Endothelial cell of umbilical vein (primary cell): Measurements from ENCODE around the gene COL8A1. TPM values are rescaled to one million over a fixed set of nuclear protein-coding genes. Genes with fewer than 3 reads are reported as not detected.

Experiments
- BruUV-seq: library from RNA; stranded (reverse); fragments of 400-500 nt; replicated peaks from 2 replicates; lab custom pipeline; 2021; lab: Mats Ljungman, UMichigan
- CTCF ChIA-PET: fragments of 300-600, 350-600 bp; sonication (Branson Sonifier 250); formaldehyde crosslinking; loops from one replicate; lab custom pipeline; 2021; ENCODE audit warnings: antibody characterized with exemption, inconsistent platforms; lab: Charles Lee
- POLR2A ChIA-PET: fragments of 300-600, 350-600 bp; sonication (Branson Sonifier 250); formaldehyde crosslinking; loops from one replicate; lab custom pipeline; 2021; ENCODE audit warnings: antibody characterized with exemption, inconsistent platforms; lab: Charles Lee
- DNase-seq: peaks from one replicate; pipeline ENCODE4 v3.0.0-alpha.2; 2011; ENCODE audit warnings: low read depth, low spot score
- FAIRE-seq: peaks from 2 replicates; lab custom pipeline; 2011; peaks lifted over from hg19 to GRCh38; lab: Jason Lieb, UNC
- H2AFZ ChIP-seq: 2 replicates; pipeline ENCODE4 v1.6.0; 2012; ENCODE audit warnings: low read depth, low read length, control low read depth, inconsistent platforms
- H3K27ac ChIP-seq: 2 replicates; pipeline ENCODE4 v1.5.1; 2011; ENCODE audit warnings: low read depth, mild to moderate bottlenecking, control low read depth, low read length, moderate library complexity; ENCODE audit not compliant: insufficient read depth
- H3K27me3 ChIP-seq, 2 experiments: 2 replicates each; pipeline versions ENCODE4 v1.6.0 to v1.6.1; 2011; ENCODE audit warnings: low read length in 2 of 2, mixed read lengths in 1 of 2; ENCODE audit not compliant: control insufficient read depth in 2 of 2, insufficient read depth in 2 of 2
- H3K36me3 ChIP-seq, 2 experiments: 2 replicates in 1 of 2; 3 replicates in 1 of 2; pipeline ENCODE4 v1.5.1; 2011; ENCODE audit warnings: low read length in 2 of 2, mild to moderate bottlenecking in 1 of 2, moderate library complexity in 1 of 2; ENCODE audit not compliant: control insufficient read depth in 2 of 2, insufficient read depth in 2 of 2; ENCODE audit errors: extremely low read depth in 1 of 2
- H3K4me1 ChIP-seq: 3 replicates; pipeline ENCODE4 v1.5.1; 2011; ENCODE audit warnings: mild to moderate bottlenecking, low read length; ENCODE audit not compliant: control insufficient read depth, insufficient read depth; ENCODE audit errors: extremely low read depth
- H3K4me2 ChIP-seq: 2 replicates; pipeline ENCODE4 v1.6.1; 2011; ENCODE audit warnings: low read length, control low read depth, mixed read lengths; ENCODE audit not compliant: insufficient read depth
- H3K4me3 ChIP-seq, 3 experiments: fragments of 200-600 bp in 1 of 3; sonication (generic), shearing (Covaris generic) in 1 of 3; replicated peaks in 1 of 3; 2 replicates each; pipeline ENCODE4 v1.5.1; 2011 to 2016; ENCODE audit warnings: control low read depth in 3 of 3, low read length in 3 of 3, mild to moderate bottlenecking in 2 of 3, inconsistent platforms in 1 of 3, low read depth in 1 of 3, moderate library complexity in 1 of 3; ENCODE audit not compliant: insufficient read depth in 1 of 3
- H3K79me2 ChIP-seq: 2 replicates; pipeline ENCODE4 v1.6.0; 2012; ENCODE audit warnings: low read length, inconsistent platforms; ENCODE audit not compliant: control insufficient read depth, insufficient read depth
- H3K9ac ChIP-seq: replicated peaks from 2 replicates; pipeline ENCODE3; 2011; ENCODE audit warnings: low read length, control low read depth; ENCODE audit not compliant: insufficient read depth; ENCODE audit errors: extremely low read depth
- H3K9me1 ChIP-seq: replicated peaks from 3 replicates; pipeline ENCODE4 v1.6.0; 2011; ENCODE audit warnings: mild to moderate bottlenecking, low read length; ENCODE audit not compliant: control insufficient read depth, insufficient read depth; ENCODE audit errors: extremely low read depth
- H3K9me3 ChIP-seq: replicated peaks from 2 replicates; pipeline ENCODE4 v1.5.1; 2012; ENCODE audit warnings: low read length, inconsistent platforms; ENCODE audit not compliant: control insufficient read depth, insufficient read depth
- H4K20me1 ChIP-seq: replicated peaks from 2 replicates; pipeline ENCODE3; 2011; ENCODE audit warnings: mild to moderate bottlenecking, low read length; ENCODE audit not compliant: control insufficient read depth, insufficient read depth; ENCODE audit errors: extremely low read depth
- FOS ChIP-seq: IDR thresholded peaks from 2 replicates; pipeline ENCODE4 v1.6.1; 2011; ENCODE audit warnings: mild to moderate bottlenecking, low read length, moderate library complexity, borderline replicate concordance; ENCODE audit not compliant: insufficient read depth
- JUN ChIP-seq: IDR thresholded peaks from 2 replicates; pipeline ENCODE4 v1.6.1; 2011; ENCODE audit warnings: borderline replicate concordance, low read depth; ENCODE audit not compliant: insufficient read length, insufficient read depth
- POLR2AphosphoS5 ChIP-seq: IDR thresholded peaks from 2 replicates; pipeline ENCODE4 v1.6.1; 2012; ENCODE audit warnings: low read depth, mild to moderate bottlenecking, control low read depth, low read length, moderate library complexity; ENCODE audit not compliant: insufficient read depth
- dilution Hi-C: fragments of 300-500 bp; cut with MboI; formaldehyde crosslinking; loops from one replicate; pipeline ENCODE4 v1.15.0; 2019; ENCODE audit warnings: low sequenced_read_pairs; ENCODE audit not compliant: extremely low pct_ligation_motif_present
- intact Hi-C: fragments of 100-400 bp; cut with micrococcal nuclease; formaldehyde crosslinking; loops from one replicate; pipeline ENCODE4 v1.10.0; 2022
- polyA plus RNA-seq, 4 experiments: library from polyadenylated mRNA; depleted of rRNA in 3 of 4; stranded (reverse) in 3 of 4; unstranded in 1 of 4; fragments of >200 nt; gene quantifications; 2 replicates each; pipeline versions ENCODE4 v1.2.1 to v1.2.3, GENCODE V29; 2011 to 2012; ENCODE audit warnings: missing spikeins in 1 of 4
- total RNA-seq: library from RNA; stranded (reverse); gene quantifications from 2 replicates; pipeline ENCODE4 v1.2.3, GENCODE V29; 2021
- TF ChIP-seq, protein P1 (sequence below), 2 donors: IDR thresholded peaks; 1 replicate in 1 of 2; 2 replicates in 1 of 2; pipeline ENCODE4 v1.5.1; 2011; ENCODE audit warnings: low read length in 2 of 2, mild to moderate bottlenecking in 2 of 2, moderate library complexity in 2 of 2, control low read depth in 1 of 2, inconsistent platforms in 1 of 2, low read depth in 1 of 2; ENCODE audit not compliant: insufficient read depth in 1 of 2; ENCODE audit errors: extremely low read depth in 1 of 2

The COL8A1 gene
- total and polyA plus RNA-seq, 2 donors (not counting 3 experiments of a cell fraction or from before 2014, with no cell fraction given) = 358 to 634 TPM

DNA sequence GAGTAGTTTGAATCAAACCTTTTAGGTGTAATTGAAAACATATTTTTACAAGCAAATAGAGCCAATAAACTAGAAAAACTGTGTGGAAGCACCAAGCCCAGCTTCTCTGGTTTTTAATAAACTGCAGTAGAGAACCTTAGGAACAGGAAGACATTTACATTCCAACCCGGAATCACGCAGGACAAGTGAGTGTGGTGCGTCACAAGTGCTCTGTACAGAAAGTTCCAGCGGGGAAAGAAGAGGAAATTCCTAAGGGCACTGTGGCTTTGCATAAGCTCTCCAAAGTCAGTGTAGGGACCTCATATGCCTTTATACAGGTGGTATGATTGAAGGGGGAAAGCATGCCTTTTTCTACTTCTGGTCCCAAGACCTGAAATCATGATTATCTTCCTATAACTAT is 21.6 kb downstream of the COL8A1 start:
- Histone ChIP-seq H3K4me1 (peaks cover 34% of the 10 kb centered on the region), H2AFZ (no peak overlapping the region), H3K4me2 (peak overlapping the region; percentile 67), H4K20me1 (no peaks in the 10 kb centered on the region), H3K9ac (peak overlapping the region; percentile 84), H3K4me3 (peak overlapping the region in 1 of 3 experiments; percentile 25), H3K27ac (peak overlapping the region; percentile 98), H3K9me3 (no peaks in the 10 kb centered on the region), H3K36me3 (peaks cover 4 to 5% of the 10 kb centered on the region in 2 experiments), H3K79me2 (peaks cover 61% of the 10 kb centered on the region), H3K9me1 (no peaks in the 10 kb centered on the region), H3K27me3 (no peaks in the 10 kb centered on the region)
- peak; percentile 77 for FAIRE-seq
- TF ChIP-seq, protein P1, sequence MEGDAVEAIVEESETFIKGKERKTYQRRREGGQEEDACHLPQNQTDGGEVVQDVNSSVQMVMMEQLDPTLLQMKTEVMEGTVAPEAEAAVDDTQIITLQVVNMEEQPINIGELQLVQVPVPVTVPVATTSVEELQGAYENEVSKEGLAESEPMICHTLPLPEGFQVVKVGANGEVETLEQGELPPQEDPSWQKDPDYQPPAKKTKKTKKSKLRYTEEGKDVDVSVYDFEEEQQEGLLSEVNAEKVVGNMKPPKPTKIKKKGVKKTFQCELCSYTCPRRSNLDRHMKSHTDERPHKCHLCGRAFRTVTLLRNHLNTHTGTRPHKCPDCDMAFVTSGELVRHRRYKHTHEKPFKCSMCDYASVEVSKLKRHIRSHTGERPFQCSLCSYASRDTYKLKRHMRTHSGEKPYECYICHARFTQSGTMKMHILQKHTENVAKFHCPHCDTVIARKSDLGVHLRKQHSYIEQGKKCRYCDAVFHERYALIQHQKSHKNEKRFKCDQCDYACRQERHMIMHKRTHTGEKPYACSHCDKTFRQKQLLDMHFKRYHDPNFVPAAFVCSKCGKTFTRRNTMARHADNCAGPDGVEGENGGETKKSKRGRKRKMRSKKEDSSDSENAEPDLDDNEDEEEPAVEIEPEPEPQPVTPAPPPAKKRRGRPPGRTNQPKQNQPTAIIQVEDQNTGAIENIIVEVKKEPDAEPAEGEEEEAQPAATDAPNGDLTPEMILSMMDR (IDR thresholded peaks at IDR 0.05; ENCODE audit: extremely low read depth in 1 of 2, insufficient read depth in 1 of 2, low read depth in 1 of 2, low read length in 2 of 2) = no peak
- TF ChIP-seq POLR2AphosphoS5 (peak; percentile 69), FOS (peak; percentile 59), JUN (peak; percentile 47)
- intact Hi-C loops = loop anchor here (1.0 to 2.0 kb wide), 3 partner anchors 9 to 27 kb away; no protein-coding TSS in a partner anchor
- POLR2A ChIA-PET = interaction anchor here (0.8 to 0.9 kb wide), 2 partner anchors 13 to 19 kb away, joined by 3 read pairs; no protein-coding TSS in a partner anchor
- BruUV-seq = no TSS peak
- dilution Hi-C loops = no loop called here
- DNase-seq = peak; percentile 78
- CTCF ChIA-PET = interaction anchor here (1.0 to 12.2 kb wide), 7 partner anchors 13 to 161 kb away, joined by 3 to 101 read pairs (median 5); no protein-coding TSS in a partner anchor
